ENCODE measurements around the gene CEPT1.

The CEPT1 gene

DNA sequence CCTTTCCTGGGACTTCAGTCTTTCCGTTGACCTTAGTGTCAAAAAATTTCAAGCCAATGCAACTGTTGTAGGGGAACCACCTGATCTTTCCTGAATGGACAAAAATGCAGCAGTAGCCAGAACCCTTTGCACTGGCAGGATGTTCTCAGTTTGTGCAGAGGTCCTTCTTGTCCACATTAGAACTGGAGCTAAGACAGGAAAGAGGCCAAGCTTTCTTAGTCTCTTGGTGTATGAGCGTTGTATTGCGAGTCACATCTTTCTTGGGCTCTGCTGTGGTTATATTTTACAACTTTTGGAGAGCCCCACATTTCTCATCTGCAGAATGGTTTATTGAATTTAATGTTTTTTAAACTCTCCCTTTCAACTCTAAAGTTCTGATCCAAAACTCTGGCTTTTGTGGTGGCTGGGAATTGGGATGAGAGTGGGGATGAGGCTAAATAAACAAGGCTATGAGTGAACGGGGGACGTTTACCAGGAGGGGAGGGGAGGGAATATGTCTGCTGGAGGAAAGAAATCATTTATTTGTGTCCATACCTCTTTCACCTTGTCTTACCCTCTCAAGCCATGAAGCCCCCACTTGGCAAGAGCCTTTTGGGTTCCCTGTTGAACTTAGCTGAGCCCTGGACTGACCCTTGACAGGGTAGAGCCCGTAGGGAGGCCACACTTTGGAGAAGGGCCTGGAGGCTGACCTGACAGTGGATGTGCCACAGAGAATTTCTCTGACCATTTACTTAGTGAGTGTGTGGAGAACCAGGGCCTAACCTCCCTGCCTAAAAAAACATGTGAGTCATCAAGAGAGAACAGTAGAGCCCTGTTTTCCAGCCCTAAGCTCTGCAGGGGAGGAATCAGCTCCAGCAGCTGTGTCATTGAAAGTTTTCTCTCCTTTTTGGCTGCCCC is 88.1 kb downstream of the CEPT1 start:
- DNase-seq (ENCODE audit: low spot score): peak; percentile 70

GRCh38 chr1:111228748-111229126 is 88.7 kb downstream of the CEPT1 start:
- DNase-seq (ENCODE audit: low spot score): no peak

- no peak for DNase-seq (ENCODE audit: low spot score)
Observed at GRCh38 chr1:111232134-111232533, 92.1 kb downstream of the CEPT1 start.

- no peak for DNase-seq (ENCODE audit: low spot score)
Observed at GRCh38 chr1:111234258-111234657, 94.2 kb downstream of the CEPT1 start.

Measured in putamen (tissue), 1 donor.